Measurements from ENCODE around the gene CLDN5. TPM values are rescaled to one million over a fixed set of nuclear protein-coding genes. Genes with fewer than 3 reads are reported as not detected.
A peak's percentile ranks its signal among the peaks of the same experiment; 100 is the strongest.

Gene CLDN5
- total RNA-seq, 1 donor from 2014 or later: 0.69 TPM

- Histone ChIP-seq H3K9ac (no peak overlapping the region), H3K27ac (no peak overlapping the region), H3K4me3 (no peak overlapping the region), H3K36me3 (peaks cover 4% of the 10 kb centered on the region), H3K9me3 (ENCODE audit: low read depth) (no peaks in the 10 kb centered on the region), H3K4me2 (no peak overlapping the region), H3K4me1 (no peaks in the 10 kb centered on the region), H4K20me1 (ENCODE audit: low read depth) (peaks cover 11% of the 10 kb centered on the region), H3F3A (ENCODE audit: low read depth) (no peaks in the 10 kb centered on the region), H3K27me3 (no peaks in the 10 kb centered on the region), H2AFZ (replicated peaks) (no peak overlapping the region), H3K79me2 (ENCODE audit: low read depth) (no peaks in the 10 kb centered on the region)
- no peak for DNase-seq (ENCODE audit: low spot score)
- Mint-ChIP-seq H3K9me3 (no peaks in the 10 kb centered on the region), H3K27ac (no peak overlapping the region), H3K4me3 (no peak overlapping the region), H3K4me1 (no peaks in the 10 kb centered on the region), H3K36me3 (peaks cover 12% of the 10 kb centered on the region), H3K27me3 (ENCODE audit: insufficient read depth, low read depth) (no peaks in the 10 kb centered on the region)
- TF ChIP-seq CTCF (IDR thresholded peaks at IDR 0.05) (no peak), EZH2phosphoT487 (IDR thresholded peaks at IDR 0.05) (no peak), EZH2 (IDR thresholded peaks at IDR 0.05) (no peak)
These were observed 35.9 kb downstream of the CLDN5 start for GRCh38 chr22:19488285-19488684.

- TF ChIP-seq EZH2phosphoT487 (IDR thresholded peaks at IDR 0.05) (no peak), CTCF (IDR thresholded peaks at IDR 0.05) (no peak), EZH2 (IDR thresholded peaks at IDR 0.05) (no peak)
- H3K27ac Mint-ChIP-seq: no peak overlapping the region
- no peak overlapping the region for H3K9ac ChIP-seq
- H3K79me2 ChIP-seq (ENCODE audit: low read depth): peaks cover 20% of the 10 kb centered on the region
- no peaks in the 10 kb centered on the region for H3K9me3 ChIP-seq (ENCODE audit: low read depth)
- peaks cover 4% of the 10 kb centered on the region for H3K36me3 ChIP-seq
- no peak overlapping the region for H3K27ac ChIP-seq
- H3K36me3 Mint-ChIP-seq: peaks cover 10% of the 10 kb centered on the region
- no peak for DNase-seq (ENCODE audit: low spot score)
- peaks cover 4% of the 10 kb centered on the region for H3K27me3 Mint-ChIP-seq (ENCODE audit: insufficient read depth, low read depth)
- H3K4me1 Mint-ChIP-seq: peaks cover 11% of the 10 kb centered on the region
- H3K9me3 Mint-ChIP-seq: no peaks in the 10 kb centered on the region
- peaks cover 9% of the 10 kb centered on the region for H4K20me1 ChIP-seq (ENCODE audit: low read depth)
- no peak overlapping the region for H3K4me3 ChIP-seq
- no peak overlapping the region for H3K4me2 ChIP-seq
- no peaks in the 10 kb centered on the region for H3F3A ChIP-seq (ENCODE audit: low read depth)
- H2AFZ ChIP-seq (replicated peaks): no peak overlapping the region
- no peak overlapping the region for H3K4me3 Mint-ChIP-seq
- H3K4me1 ChIP-seq: peaks cover 7% of the 10 kb centered on the region
- no peaks in the 10 kb centered on the region for H3K27me3 ChIP-seq
These were observed 40.5 kb downstream of the CLDN5 start for GRCh38 chr22:19483481-19484244.

- Mint-ChIP-seq H3K27ac (no peak overlapping the region), H3K36me3 (peaks cover 10% of the 10 kb centered on the region), H3K4me1 (peaks cover 18% of the 10 kb centered on the region), H3K9me3 (no peaks in the 10 kb centered on the region), H3K4me3 (no peak overlapping the region), H3K27me3 (ENCODE audit: insufficient read depth, low read depth) (peaks cover 4% of the 10 kb centered on the region)
- peaks cover 34% of the 10 kb centered on the region for H3K79me2 ChIP-seq (ENCODE audit: low read depth)
- H3K36me3 ChIP-seq: peaks cover 4% of the 10 kb centered on the region
- peaks cover 16% of the 10 kb centered on the region for H3K4me1 ChIP-seq
- H3K27ac ChIP-seq: no peak overlapping the region
- H3K9me3 ChIP-seq (ENCODE audit: low read depth): no peaks in the 10 kb centered on the region
- DNase-seq (ENCODE audit: low spot score): no peak
- no peak overlapping the region for H3K4me3 ChIP-seq
- H3K27me3 ChIP-seq: no peaks in the 10 kb centered on the region
- no peak overlapping the region for H2AFZ ChIP-seq (replicated peaks)
- H3F3A ChIP-seq (ENCODE audit: low read depth): no peaks in the 10 kb centered on the region
- H4K20me1 ChIP-seq (ENCODE audit: low read depth): peaks cover 18% of the 10 kb centered on the region
- no peak overlapping the region for H3K9ac ChIP-seq
- H3K4me2 ChIP-seq: no peak overlapping the region
- no peak for TF ChIP-seq EZH2 (IDR thresholded peaks at IDR 0.05)
- TF ChIP-seq EZH2phosphoT487 (IDR thresholded peaks at IDR 0.05): no peak
These were observed 41.9 kb downstream of the CLDN5 start for GRCh38 chr22:19482297-19482696.

GRCh38 chr22:19480789-19481188 lies 43.4 kb downstream of the CLDN5 start:
- no peak for DNase-seq (ENCODE audit: low spot score)
- H3K4me2 ChIP-seq: peak overlapping the region; percentile 91
- peak overlapping the region; percentile 99 for H3K4me3 Mint-ChIP-seq
- H3K4me3 ChIP-seq: peak overlapping the region; percentile 77
- peaks cover 17% of the 10 kb centered on the region for H3K4me1 ChIP-seq
- H3K9me3 Mint-ChIP-seq: no peaks in the 10 kb centered on the region
- peaks cover 6% of the 10 kb centered on the region for H3K36me3 Mint-ChIP-seq
- TF ChIP-seq EZH2 (IDR thresholded peaks at IDR 0.05) (no peak), CTCF (IDR thresholded peaks at IDR 0.05) (no peak), EZH2phosphoT487 (IDR thresholded peaks at IDR 0.05) (no peak)
- no peaks in the 10 kb centered on the region for H3K9me3 ChIP-seq (ENCODE audit: low read depth)
- no peak overlapping the region for H3K27ac ChIP-seq
- no peaks in the 10 kb centered on the region for H3F3A ChIP-seq (ENCODE audit: low read depth)
- peaks cover 25% of the 10 kb centered on the region for H3K4me1 Mint-ChIP-seq
- H3K79me2 ChIP-seq (ENCODE audit: low read depth): peaks cover 49% of the 10 kb centered on the region
- H3K27me3 ChIP-seq: no peaks in the 10 kb centered on the region
- H4K20me1 ChIP-seq (ENCODE audit: low read depth): peaks cover 31% of the 10 kb centered on the region
- H3K36me3 ChIP-seq: no peaks in the 10 kb centered on the region
- H3K27ac Mint-ChIP-seq: no peak overlapping the region
- H2AFZ ChIP-seq (replicated peaks): no peak overlapping the region
- H3K9ac ChIP-seq: peak overlapping the region; percentile 82
- peaks cover 4% of the 10 kb centered on the region for H3K27me3 Mint-ChIP-seq (ENCODE audit: insufficient read depth, low read depth)

Data from neural progenitor cell (in vitro differentiated cells).